ENCODE measurements around the gene SORBS1. TPM values are rescaled to one million over a fixed set of nuclear protein-coding genes. Genes with fewer than 3 reads are reported as not detected.
"Not testable (repeated sequence)": the region's sequence is repeated elsewhere in the genome, so short reads cannot be mapped to it uniquely, and the experiment has no call there.

The SORBS1 gene
- polyA plus RNA-seq, 1 donor from 2014 or later, result 39.5 TPM

- no peaks in the 10 kb centered on the region for H3K79me2 ChIP-seq (replicated peaks; ENCODE audit: insufficient read depth, low read length)
- H2AFZ ChIP-seq (ENCODE audit: low read depth, low read length), result no peak overlapping the region
- H4K20me1 ChIP-seq (ENCODE audit: insufficient read depth), result no peaks in the 10 kb centered on the region
- H3F3A ChIP-seq (ENCODE audit: insufficient read depth, low read length, poor library complexity, severe bottlenecking), result no peaks in the 10 kb centered on the region
- no peak overlapping the region for H3K27ac ChIP-seq (ENCODE audit: low read length)
- H3K4me3 ChIP-seq (ENCODE audit: low read length), result no peak overlapping the region
- TF ChIP-seq POLR2AphosphoS5 (IDR thresholded peaks at IDR 0.05), result no peak
- TF ChIP-seq RAD21 (conservative IDR thresholded peaks at IDR 0.05), result no peak
- TF ChIP-seq, protein P1, sequence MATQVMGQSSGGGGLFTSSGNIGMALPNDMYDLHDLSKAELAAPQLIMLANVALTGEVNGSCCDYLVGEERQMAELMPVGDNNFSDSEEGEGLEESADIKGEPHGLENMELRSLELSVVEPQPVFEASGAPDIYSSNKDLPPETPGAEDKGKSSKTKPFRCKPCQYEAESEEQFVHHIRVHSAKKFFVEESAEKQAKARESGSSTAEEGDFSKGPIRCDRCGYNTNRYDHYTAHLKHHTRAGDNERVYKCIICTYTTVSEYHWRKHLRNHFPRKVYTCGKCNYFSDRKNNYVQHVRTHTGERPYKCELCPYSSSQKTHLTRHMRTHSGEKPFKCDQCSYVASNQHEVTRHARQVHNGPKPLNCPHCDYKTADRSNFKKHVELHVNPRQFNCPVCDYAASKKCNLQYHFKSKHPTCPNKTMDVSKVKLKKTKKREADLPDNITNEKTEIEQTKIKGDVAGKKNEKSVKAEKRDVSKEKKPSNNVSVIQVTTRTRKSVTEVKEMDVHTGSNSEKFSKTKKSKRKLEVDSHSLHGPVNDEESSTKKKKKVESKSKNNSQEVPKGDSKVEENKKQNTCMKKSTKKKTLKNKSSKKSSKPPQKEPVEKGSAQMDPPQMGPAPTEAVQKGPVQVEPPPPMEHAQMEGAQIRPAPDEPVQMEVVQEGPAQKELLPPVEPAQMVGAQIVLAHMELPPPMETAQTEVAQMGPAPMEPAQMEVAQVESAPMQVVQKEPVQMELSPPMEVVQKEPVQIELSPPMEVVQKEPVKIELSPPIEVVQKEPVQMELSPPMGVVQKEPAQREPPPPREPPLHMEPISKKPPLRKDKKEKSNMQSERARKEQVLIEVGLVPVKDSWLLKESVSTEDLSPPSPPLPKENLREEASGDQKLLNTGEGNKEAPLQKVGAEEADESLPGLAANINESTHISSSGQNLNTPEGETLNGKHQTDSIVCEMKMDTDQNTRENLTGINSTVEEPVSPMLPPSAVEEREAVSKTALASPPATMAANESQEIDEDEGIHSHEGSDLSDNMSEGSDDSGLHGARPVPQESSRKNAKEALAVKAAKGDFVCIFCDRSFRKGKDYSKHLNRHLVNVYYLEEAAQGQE (IDR thresholded peaks at IDR 0.05; ENCODE audit: borderline replicate concordance), result no peak
- TF ChIP-seq SMC3 (conservative IDR thresholded peaks at IDR 0.05; ENCODE audit: poor library complexity), result no peak
- TF ChIP-seq EP300 (conservative IDR thresholded peaks at IDR 0.05; ENCODE audit: poor library complexity, severe bottlenecking), result no peak
- TF ChIP-seq TAF1 (IDR thresholded peaks at IDR 0.05; ENCODE audit: low read depth), result no peak
- no peak for TF ChIP-seq EZH2 (IDR thresholded peaks at IDR 0.05; ENCODE audit: borderline replicate concordance, insufficient read depth, low read length, poor library complexity, severe bottlenecking)
- TF ChIP-seq CTCF (IDR thresholded peaks at IDR 0.05; ENCODE audit: poor library complexity, severe bottlenecking), result no peak
- no peak for TF ChIP-seq MXI1 (conservative IDR thresholded peaks at IDR 0.05; ENCODE audit: poor library complexity, severe bottlenecking)
- no peak overlapping the region for H3K4me2 ChIP-seq (ENCODE audit: low read length)
- no peak overlapping the region for H3K9ac ChIP-seq (ENCODE audit: low read length)
- H3K9me3 ChIP-seq (ENCODE audit: low read length), result no peaks in the 10 kb centered on the region
- no peaks in the 10 kb centered on the region for H3K9me2 ChIP-seq (ENCODE audit: insufficient read depth, low read length)
- H3K36me3 ChIP-seq (ENCODE audit: insufficient read depth, low read length), result no peaks in the 10 kb centered on the region
- H3K27me3 ChIP-seq (ENCODE audit: insufficient read depth, low read depth, low read length), result no peaks in the 10 kb centered on the region
Observed at GRCh38 chr10:95350830-95351228, 210.3 kb downstream of the SORBS1 start.

- no peaks in the 10 kb centered on the region for H3F3A ChIP-seq (ENCODE audit: insufficient read depth, low read length, poor library complexity, severe bottlenecking)
- no peaks in the 10 kb centered on the region for H3K9me2 ChIP-seq (ENCODE audit: insufficient read depth, low read length)
- no peak overlapping the region for H2AFZ ChIP-seq (ENCODE audit: low read depth, low read length)
- H3K9ac ChIP-seq (ENCODE audit: low read length), result no peak overlapping the region
- H3K4me2 ChIP-seq (ENCODE audit: low read length), result no peak overlapping the region
- H3K36me3 ChIP-seq (ENCODE audit: insufficient read depth, low read length), result no peaks in the 10 kb centered on the region
- H3K27me3 ChIP-seq (ENCODE audit: insufficient read depth, low read depth, low read length), result no peaks in the 10 kb centered on the region
- no peaks in the 10 kb centered on the region for H3K79me2 ChIP-seq (replicated peaks; ENCODE audit: insufficient read depth, low read length)
- no peaks in the 10 kb centered on the region for H4K20me1 ChIP-seq (ENCODE audit: insufficient read depth)
- TF ChIP-seq EP300 (conservative IDR thresholded peaks at IDR 0.05; ENCODE audit: poor library complexity, severe bottlenecking), result no peak
- no peak for TF ChIP-seq SMC3 (conservative IDR thresholded peaks at IDR 0.05; ENCODE audit: poor library complexity)
- no peak for TF ChIP-seq EZH2 (IDR thresholded peaks at IDR 0.05; ENCODE audit: borderline replicate concordance, insufficient read depth, low read length, poor library complexity, severe bottlenecking)
- TF ChIP-seq MXI1 (conservative IDR thresholded peaks at IDR 0.05; ENCODE audit: poor library complexity, severe bottlenecking), result no peak
- no peak for TF ChIP-seq RAD21 (conservative IDR thresholded peaks at IDR 0.05)
- no peak for TF ChIP-seq POLR2AphosphoS5 (IDR thresholded peaks at IDR 0.05)
- TF ChIP-seq, protein P1 (IDR thresholded peaks at IDR 0.05; ENCODE audit: borderline replicate concordance), result no peak
- no peak for TF ChIP-seq CTCF (IDR thresholded peaks at IDR 0.05; ENCODE audit: poor library complexity, severe bottlenecking)
- TF ChIP-seq TAF1 (IDR thresholded peaks at IDR 0.05; ENCODE audit: low read depth), result no peak
- no peak overlapping the region for H3K27ac ChIP-seq (ENCODE audit: low read length)
- H3K9me3 ChIP-seq (ENCODE audit: low read length), result no peaks in the 10 kb centered on the region
- H3K4me3 ChIP-seq (ENCODE audit: low read length), result no peak overlapping the region
Observed at GRCh38 chr10:95350219-95350829, 210.8 kb downstream of the SORBS1 start.

DNA sequence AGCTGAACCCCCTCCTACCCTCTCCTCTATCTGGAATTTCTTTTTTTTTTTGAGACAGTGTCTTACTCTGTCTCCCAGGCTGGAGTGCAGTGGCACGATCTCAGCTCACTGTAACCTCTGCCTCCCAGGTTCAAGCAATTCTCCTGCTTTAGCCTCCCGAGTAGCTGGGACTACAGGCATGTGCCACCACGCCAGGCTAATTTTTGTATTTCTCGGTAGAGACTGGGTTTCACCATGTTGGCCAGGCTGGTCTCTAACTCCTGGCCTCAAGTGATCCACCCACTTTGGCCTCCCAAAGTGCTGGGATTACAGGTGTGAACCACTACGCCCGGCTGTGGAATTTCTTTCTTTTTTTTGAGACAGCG lies 213.8 kb downstream of the SORBS1 start:
- not testable (repeated sequence) for H3K9me3 ChIP-seq (ENCODE audit: low read length); H3K4me2 ChIP-seq (ENCODE audit: low read length); H4K20me1 ChIP-seq (ENCODE audit: insufficient read depth); H3K27me3 ChIP-seq (ENCODE audit: insufficient read depth, low read depth, low read length); H3F3A ChIP-seq (ENCODE audit: insufficient read depth, low read length, poor library complexity, severe bottlenecking); H3K79me2 ChIP-seq (replicated peaks; ENCODE audit: insufficient read depth, low read length); H3K9me2 ChIP-seq (ENCODE audit: insufficient read depth, low read length); H3K4me3 ChIP-seq (ENCODE audit: low read length); H2AFZ ChIP-seq (ENCODE audit: low read depth, low read length); H3K9ac ChIP-seq (ENCODE audit: low read length); H3K36me3 ChIP-seq (ENCODE audit: insufficient read depth, low read length); H3K27ac ChIP-seq (ENCODE audit: low read length)

Measured in neural cell (in vitro differentiated cells).